Adipocyte (in vitro differentiated cells): ENCODE measurements around the gene HNRNPA1L2.
"Not testable (repeated sequence)": the region's sequence is repeated elsewhere in the genome, so short reads cannot be mapped to it uniquely, and the experiment has no call there.

Experiments used
- DNase-seq: peaks from one replicate; pipeline ENCODE4 v3.0.0-alpha.2; 2015; ENCODE audit warnings: low read depth
- H3K27me3 ChIP-seq: replicated peaks from 2 replicates; pipeline ENCODE4 v1.7.0; 2013; ENCODE audit warnings: mild to moderate bottlenecking, low read length, moderate library complexity; ENCODE audit not compliant: control insufficient read depth, insufficient read depth
- H3K36me3 ChIP-seq: 2 replicates; pipeline ENCODE4 v1.7.0; 2013; ENCODE audit warnings: low read length, mild to moderate bottlenecking, moderate library complexity; ENCODE audit not compliant: control insufficient read depth, insufficient read depth, severe bottlenecking
- H3K4me1 ChIP-seq: 2 replicates; pipeline ENCODE4 v1.7.0; 2013; ENCODE audit warnings: mild to moderate bottlenecking, low read length, moderate library complexity; ENCODE audit not compliant: control insufficient read depth, insufficient read depth
- H3K4me3 ChIP-seq: 2 replicates; pipeline ENCODE4 v1.7.0; 2013; ENCODE audit warnings: mild to moderate bottlenecking, low read length, moderate library complexity
- H3K9ac ChIP-seq: 2 replicates; pipeline ENCODE4 v1.7.0; 2013; ENCODE audit warnings: mild to moderate bottlenecking, low read length, moderate library complexity
- H3K9me3 ChIP-seq: 2 replicates; pipeline ENCODE4 v1.7.0; 2013; ENCODE audit warnings: mild to moderate bottlenecking, low read length, moderate library complexity; ENCODE audit not compliant: control insufficient read depth

Gene HNRNPA1L2

GRCh38 chr13:52650731-52651130 lies 8.5 kb downstream of the HNRNPA1L2 start:
- Histone ChIP-seq H3K4me3 (peak overlapping the region; percentile 96), H3K36me3 (peaks cover 7% of the 10 kb centered on the region), H3K27me3 (no peaks in the 10 kb centered on the region), H3K9ac (peak overlapping the region; percentile 93), H3K4me1 (peaks cover 24% of the 10 kb centered on the region), H3K9me3 (no peaks in the 10 kb centered on the region)
- DNase-seq, result peak; percentile 5

GRCh38 chr13:52651897-52652195 lies 9.6 kb downstream of the HNRNPA1L2 start:
- H3K4me3 ChIP-seq, result peak overlapping the region; percentile 96
- H3K9ac ChIP-seq, result peak overlapping the region; percentile 93
- no peaks in the 10 kb centered on the region for H3K27me3 ChIP-seq
- no peaks in the 10 kb centered on the region for H3K9me3 ChIP-seq
- DNase-seq, result no peak
- peaks cover 7% of the 10 kb centered on the region for H3K36me3 ChIP-seq
- peaks cover 24% of the 10 kb centered on the region for H3K4me1 ChIP-seq

GRCh38 chr13:52652196-52652979 lies 10.2 kb downstream of the HNRNPA1L2 start, which contains the start of gene SUGT1:
TSS of gene SUGT1 (plus strand) at chr13:52652836. CDS start at chr13:52652921, 85 bp downstream.
- Histone ChIP-seq H3K9ac (peak within 1 kb of the TSS; percentile 93), H3K36me3 (peaks cover 8% of the 10 kb centered on the region), H3K4me3 (peak within 1 kb of the TSS; percentile 96), H3K9me3 (no peaks in the 10 kb centered on the region), H3K4me1 (peaks cover 24% of the 10 kb centered on the region), H3K27me3 (no peaks in the 10 kb centered on the region)
- peak; percentile 99 for DNase-seq

GRCh38 chr13:52652980-52653303 lies 10.7 kb downstream of the HNRNPA1L2 start:
- Histone ChIP-seq H3K4me1 (peaks cover 24% of the 10 kb centered on the region), H3K4me3 (peak overlapping the region; percentile 96), H3K27me3 (no peaks in the 10 kb centered on the region), H3K36me3 (peaks cover 13% of the 10 kb centered on the region), H3K9ac (peak overlapping the region; percentile 93), H3K9me3 (no peaks in the 10 kb centered on the region)
- DNase-seq, result no peak

GRCh38 chr13:52659340-52659739 lies 17.1 kb downstream of the HNRNPA1L2 start:
- Histone ChIP-seq H3K4me1 (peaks cover 5% of the 10 kb centered on the region), H3K9ac (no peak overlapping the region), H3K27me3 (no peaks in the 10 kb centered on the region), H3K9me3 (no peaks in the 10 kb centered on the region), H3K4me3 (no peak overlapping the region), H3K36me3 (peaks cover 64% of the 10 kb centered on the region)
- no peak for DNase-seq

GRCh38 chr13:52664272-52664671 lies 22.0 kb downstream of the HNRNPA1L2 start:
- no peak for DNase-seq
- Histone ChIP-seq H3K9ac (no peak overlapping the region), H3K27me3 (no peaks in the 10 kb centered on the region), H3K9me3 (no peaks in the 10 kb centered on the region), H3K4me3 (no peak overlapping the region), H3K4me1 (no peaks in the 10 kb centered on the region), H3K36me3 (peaks cover 91% of the 10 kb centered on the region)

DNA sequence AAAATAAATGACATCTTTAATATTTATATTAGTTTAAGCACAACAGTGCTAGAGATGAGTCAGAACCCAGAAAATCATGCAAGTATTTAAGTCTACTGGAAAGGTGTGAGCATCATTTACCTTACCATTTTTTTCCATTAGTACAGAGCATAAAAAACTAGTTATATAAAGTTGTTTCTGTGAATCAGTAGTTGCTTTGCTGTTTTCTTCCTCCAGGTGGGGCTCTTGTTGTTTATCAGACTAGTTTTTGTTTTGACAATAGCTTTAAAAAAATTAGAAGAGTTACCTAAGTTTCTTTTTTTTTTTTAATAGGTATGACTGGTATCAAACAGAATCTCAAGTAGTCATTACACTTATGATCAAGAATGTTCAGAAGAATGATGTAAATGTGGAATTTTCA lies 23.1 kb downstream of the HNRNPA1L2 start:
- Histone ChIP-seq H3K36me3 (peaks cover 88% of the 10 kb centered on the region), H3K9ac (no peak overlapping the region), H3K27me3 (no peaks in the 10 kb centered on the region), H3K4me3 (no peak overlapping the region), H3K4me1 (no peaks in the 10 kb centered on the region), H3K9me3 (no peaks in the 10 kb centered on the region)
- DNase-seq, result peak; percentile 69

DNA sequence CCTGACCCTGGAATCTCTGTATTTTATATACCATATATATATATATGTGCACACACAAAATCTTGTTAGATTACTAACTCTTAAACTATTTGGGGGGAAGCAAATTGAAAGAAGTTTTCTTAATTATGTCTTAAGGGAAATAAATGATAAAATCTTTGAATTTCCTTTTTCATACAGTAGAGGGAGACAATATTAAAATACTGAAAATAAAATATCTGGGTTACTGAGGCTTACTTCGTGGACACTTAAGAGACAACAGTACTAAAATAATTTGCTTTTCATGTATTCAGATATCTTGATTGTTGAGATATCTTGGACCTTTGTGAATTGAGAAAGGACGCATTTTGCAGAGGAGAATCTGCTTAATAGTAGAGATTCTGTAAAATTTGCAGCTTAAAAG lies 27.4 kb downstream of the HNRNPA1L2 start:
- Histone ChIP-seq H3K27me3 (no peaks in the 10 kb centered on the region), H3K36me3 (peaks cover 61% of the 10 kb centered on the region), H3K9ac (no peak overlapping the region), H3K9me3 (no peaks in the 10 kb centered on the region), H3K4me3 (no peak overlapping the region), H3K4me1 (no peaks in the 10 kb centered on the region)
- peak; percentile 10 for DNase-seq

GRCh38 chr13:52670726-52671125 lies 28.5 kb downstream of the HNRNPA1L2 start:
- Histone ChIP-seq H3K9ac (no peak overlapping the region), H3K27me3 (no peaks in the 10 kb centered on the region), H3K4me1 (no peaks in the 10 kb centered on the region), H3K4me3 (no peak overlapping the region), H3K9me3 (no peaks in the 10 kb centered on the region), H3K36me3 (peaks cover 57% of the 10 kb centered on the region)
- DNase-seq, result no peak

DNA sequence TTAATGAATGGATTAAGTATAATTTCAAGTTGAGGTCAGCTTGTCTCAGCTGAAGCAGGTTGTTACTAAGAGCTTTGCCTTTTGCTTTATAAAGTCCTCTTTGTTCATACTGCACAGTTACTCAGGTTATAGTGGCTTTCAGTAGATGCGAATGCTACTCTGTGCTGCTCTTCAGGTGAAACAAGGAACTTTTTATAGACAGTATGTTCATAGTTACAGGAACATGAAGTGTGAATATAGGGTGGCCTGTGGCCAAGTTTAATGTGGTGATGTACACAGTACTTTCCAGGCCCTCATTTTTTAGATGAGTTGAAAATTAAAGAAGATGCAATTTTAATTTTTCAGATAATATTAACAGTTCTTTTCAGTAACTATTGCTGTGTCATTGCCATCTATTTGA lies 31.2 kb downstream of the HNRNPA1L2 start:
- no peaks in the 10 kb centered on the region for H3K27me3 ChIP-seq
- H3K4me1 ChIP-seq, result no peaks in the 10 kb centered on the region
- H3K9me3 ChIP-seq, result no peaks in the 10 kb centered on the region
- no peak for DNase-seq
- H3K4me3 ChIP-seq, result no peak overlapping the region
- H3K36me3 ChIP-seq, result peaks cover 53% of the 10 kb centered on the region
- H3K9ac ChIP-seq, result no peak overlapping the region

- no peak for DNase-seq
- no peaks in the 10 kb centered on the region for H3K9me3 ChIP-seq
These were observed 35.6 kb downstream of the HNRNPA1L2 start for GRCh38 chr13:52677823-52678222.

GRCh38 chr13:52685806-52686205 lies 43.6 kb downstream of the HNRNPA1L2 start:
- not testable (repeated sequence) for H3K9ac ChIP-seq, DNase-seq, H3K4me3 ChIP-seq, H3K9me3 ChIP-seq, H3K4me1 ChIP-seq, H3K27me3 ChIP-seq
- H3K36me3 ChIP-seq, result peaks cover 64% of the 10 kb centered on the region

More at GRCh38 chr13:52677823-52678222, 35.6 kb downstream of the HNRNPA1L2 start:
- H3K4me3 ChIP-seq, result no peak overlapping the region
- no peak overlapping the region for H3K9ac ChIP-seq
- no peaks in the 10 kb centered on the region for H3K27me3 ChIP-seq
- no peaks in the 10 kb centered on the region for H3K4me1 ChIP-seq
- H3K36me3 ChIP-seq, result peaks cover 69% of the 10 kb centered on the region
